Hepatic stellate cell (primary cell): ENCODE results near the gene OR4C12.
"Not testable (repeated sequence)": the region's sequence is repeated elsewhere in the genome, so short reads cannot be mapped to it uniquely, and the experiment has no call there.

Experiments
- DNase-seq: peaks from one replicate; pipeline ENCODE4 v3.0.0; 2011; ENCODE audit warnings: low spot score

The OR4C12 gene

GRCh38 chr11:49982435-49982834 is at the start of gene OR4C12:
TSS of gene OR4C12 (minus strand) at chr11:49982535. CDS start at chr11:49982501, 34 bp downstream.
- not testable (repeated sequence) for DNase-seq

- no peak for DNase-seq
Observed at GRCh38 chr11:50030193-50030592, 47.9 kb upstream of the OR4C12 start.

DNA sequence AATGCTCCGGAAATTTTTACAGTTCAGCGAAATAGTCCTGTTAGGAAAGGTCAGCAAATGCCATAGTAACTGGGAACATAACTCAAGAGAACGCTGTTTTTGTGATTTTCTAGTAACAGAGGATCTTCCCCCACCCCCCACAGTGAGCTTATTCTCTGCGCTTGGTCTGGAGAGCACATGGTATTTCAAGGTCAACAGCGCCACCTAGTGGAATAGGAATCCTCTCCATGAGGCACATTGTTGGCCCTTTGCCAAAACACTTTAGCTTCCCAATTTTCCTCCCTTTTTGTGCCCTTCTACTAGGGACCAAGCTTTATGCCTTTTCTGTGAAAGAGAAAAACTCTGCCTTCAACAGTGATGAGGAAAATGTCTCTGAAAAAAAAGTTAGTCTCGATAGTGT is 13.2 kb upstream of the OR4C12 start:
- DNase-seq: peak; percentile 2

- not testable (repeated sequence) for DNase-seq
Observed at GRCh38 chr11:49973439-49973838, 8.9 kb downstream of the OR4C12 start.

DNA sequence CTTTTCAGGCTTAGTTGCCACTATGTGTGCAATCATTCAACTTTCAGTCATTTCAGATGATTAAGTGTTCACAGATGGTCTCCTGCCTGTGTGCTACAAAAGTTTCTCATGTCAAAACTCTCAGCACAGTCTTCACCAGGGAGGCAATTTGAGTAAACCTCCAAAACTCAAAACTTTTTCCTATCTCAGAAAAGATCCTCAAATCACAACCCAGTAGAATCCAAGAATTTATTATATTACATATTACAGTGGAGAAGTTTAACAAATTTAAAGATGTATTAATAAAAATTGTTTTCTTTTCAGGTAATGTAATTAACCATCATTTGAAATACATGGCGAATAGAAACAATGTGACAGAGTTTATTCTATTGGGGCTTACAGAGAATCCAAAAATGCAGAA is 30.2 kb downstream of the OR4C12 start, which contains the start of gene OR4C13:
Gene OR4C13, plus strand, starts transcription at position 301 of the 400 bp plus-strand sequence. Its CDS starts 32 bp downstream, at position 333.
- no peak for DNase-seq

GRCh38 chr11:49948701-49949100 is 33.6 kb downstream of the OR4C12 start:
- not testable (repeated sequence) for DNase-seq
